ENCODE measurements around the gene BHLHE40. TPM values are rescaled to one million over a fixed set of nuclear protein-coding genes. Genes with fewer than 3 reads are reported as not detected.

BHLHE40 gene
- polyA plus RNA-seq, 3 donors, result 20.2 to 167 (median 23.4) TPM

DNA sequence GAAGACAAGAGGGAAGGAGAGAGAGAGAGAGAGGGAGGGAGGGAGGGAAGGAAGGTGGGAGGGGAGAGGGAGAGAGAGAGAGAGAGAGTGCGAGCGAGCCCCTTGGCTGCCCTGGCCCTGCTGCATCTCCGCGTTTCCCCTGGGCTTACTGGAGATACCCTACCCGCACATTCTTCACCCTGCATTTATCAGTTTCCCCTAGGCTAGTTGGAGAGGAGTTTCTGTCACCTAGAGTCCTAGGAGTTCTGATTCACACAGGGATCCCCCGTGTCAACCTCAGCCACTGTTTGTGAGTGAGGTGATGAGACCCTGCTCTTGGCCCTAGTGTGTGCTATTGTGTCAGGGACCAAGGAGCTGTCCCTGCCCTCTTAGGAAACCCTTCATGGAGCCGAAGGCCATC is 18.7 kb downstream of the BHLHE40 start:
- Mint-ChIP-seq H3K4me1 (peaks cover 12% of the 10 kb centered on the region), H3K27me3 (ENCODE audit: low read depth in 3 of 3) (peaks cover 1 to 2% (median 1%) of the 10 kb centered on the region in 3 donors), H3K27ac (peak overlapping the region in 1 of 7 donors; percentile 35), H3K9me3 (peaks cover 0 to 1% (median 0%) of the 10 kb centered on the region in 7 donors), H3K36me3 (peaks cover 0 to 2% of the 10 kb centered on the region in 2 donors), H3K4me3 (no peak overlapping the region)
- no peaks in the 10 kb centered on the region for H3K36me3 ChIP-seq (replicated peaks in 1 of 2; ENCODE audit: control insufficient read depth in 1 of 2, insufficient read depth in 2 of 2, low read length in 2 of 2)
- H3K27ac ChIP-seq (ENCODE audit: low read depth in 1 of 2, low read length in 2 of 2), result no peak overlapping the region
- no peak for TF ChIP-seq CTCF (IDR thresholded peaks at IDR 0.05)
- intact Hi-C loops (cut with micrococcal nuclease), result no loop called here
- H2AFZ ChIP-seq (ENCODE audit: insufficient read depth, low read depth, low read length, poor library complexity, severe bottlenecking), result no peak overlapping the region
- H3K9me3 ChIP-seq (replicated peaks in 1 of 2; ENCODE audit: control insufficient read depth in 1 of 2, insufficient read depth in 1 of 2, low read length in 2 of 2), result no peaks in the 10 kb centered on the region
- H3K4me1 ChIP-seq (ENCODE audit: control insufficient read depth in 1 of 2, insufficient read depth in 2 of 2, low read length in 2 of 2), result no peaks in the 10 kb centered on the region
- no peak overlapping the region for H3K9ac ChIP-seq (ENCODE audit: insufficient read depth, low read length, poor library complexity, severe bottlenecking)
- DNase-seq, result no peak
- no peak overlapping the region for H3K4me3 ChIP-seq (replicated peaks in 1 of 3; ENCODE audit: low read depth in 2 of 3, low read length in 3 of 3)
- no peak overlapping the region for H3K4me2 ChIP-seq (replicated peaks; ENCODE audit: extremely low read depth, low read length, poor library complexity, severe bottlenecking)
- no peaks in the 10 kb centered on the region for H4K20me1 ChIP-seq (ENCODE audit: insufficient read depth, low read length)
- WGBS (ENCODE audit: insufficient coverage), result 100% methylated on average over 1 of the region's 7 CpGs
- H3K27me3 ChIP-seq (ENCODE audit: control insufficient read depth in 2 of 2, insufficient read depth in 2 of 2, low read length in 2 of 2), result no peaks in the 10 kb centered on the region
- H3K79me2 ChIP-seq (ENCODE audit: insufficient read depth, low read length), result no peaks in the 10 kb centered on the region

GRCh38 chr3:4999531-5000184 is 20.4 kb downstream of the BHLHE40 start:
- Histone ChIP-seq H3K4me3 (replicated peaks in 1 of 3; ENCODE audit: low read depth in 2 of 3, low read length in 3 of 3) (no peak overlapping the region), H3K9ac (ENCODE audit: insufficient read depth, low read length, poor library complexity, severe bottlenecking) (no peak overlapping the region), H3K9me3 (replicated peaks in 1 of 2; ENCODE audit: control insufficient read depth in 1 of 2, insufficient read depth in 1 of 2, low read length in 2 of 2) (no peaks in the 10 kb centered on the region), H3K79me2 (ENCODE audit: insufficient read depth, low read length) (no peaks in the 10 kb centered on the region), H2AFZ (ENCODE audit: insufficient read depth, low read depth, low read length, poor library complexity, severe bottlenecking) (no peak overlapping the region), H4K20me1 (ENCODE audit: insufficient read depth, low read length) (no peaks in the 10 kb centered on the region), H3K27ac (ENCODE audit: low read depth in 1 of 2, low read length in 2 of 2) (no peak overlapping the region), H3K27me3 (ENCODE audit: control insufficient read depth in 2 of 2, insufficient read depth in 2 of 2, low read length in 2 of 2) (no peaks in the 10 kb centered on the region), H3K4me2 (replicated peaks; ENCODE audit: extremely low read depth, low read length, poor library complexity, severe bottlenecking) (no peak overlapping the region), H3K36me3 (replicated peaks in 1 of 2; ENCODE audit: control insufficient read depth in 1 of 2, insufficient read depth in 2 of 2, low read length in 2 of 2) (no peaks in the 10 kb centered on the region), H3K4me1 (ENCODE audit: control insufficient read depth in 1 of 2, insufficient read depth in 2 of 2, low read length in 2 of 2) (no peaks in the 10 kb centered on the region)
- Mint-ChIP-seq H3K27ac (no peak overlapping the region), H3K4me3 (no peak overlapping the region), H3K36me3 (peaks cover 0 to 2% of the 10 kb centered on the region in 2 donors), H3K4me1 (peaks cover 8% of the 10 kb centered on the region), H3K9me3 (peaks cover 0 to 1% (median 0%) of the 10 kb centered on the region in 7 donors), H3K27me3 (ENCODE audit: low read depth in 3 of 3) (peaks cover 1 to 4% (median 2%) of the 10 kb centered on the region in 3 donors)
- no peak for DNase-seq
- intact Hi-C loops (cut with micrococcal nuclease), result no loop called here
- TF ChIP-seq CTCF (IDR thresholded peaks at IDR 0.05), result no peak
- WGBS (ENCODE audit: insufficient coverage), result 78% methylated on average over 5 of the region's 6 CpGs
